Coronary artery (tissue), 2 donors: ENCODE results near the gene SAV1.

Experiments used
- DNase-seq: peaks from one replicate; pipeline ENCODE4 v3.0.0-alpha.2; 2017; ENCODE audit warnings: low spot score
- H3K27ac ChIP-seq, 2 donors: fragments of 200-600 bp; sonication (generic); one replicate each; pipeline ENCODE4 v1.5.1; 2016 to 2019
- H3K4me3 ChIP-seq: fragments of 200-600 bp; sonication (generic); 2 replicates; pipeline ENCODE4 v1.5.1; 2016; ENCODE audit warnings: mild to moderate bottlenecking, moderate library complexity
- TF ChIP-seq, protein P1 (sequence below): fragments of 200-600 bp; sonication (generic); IDR thresholded peaks from one replicate; pipeline ENCODE4 v1.5.1; 2019; ENCODE audit warnings: antibody characterized with exemption

SAV1 gene

GRCh38 chr14:50599700-50600444, 68.2 kb downstream of the SAV1 start:
- DNase-seq, result no peak
- TF ChIP-seq, protein P1, sequence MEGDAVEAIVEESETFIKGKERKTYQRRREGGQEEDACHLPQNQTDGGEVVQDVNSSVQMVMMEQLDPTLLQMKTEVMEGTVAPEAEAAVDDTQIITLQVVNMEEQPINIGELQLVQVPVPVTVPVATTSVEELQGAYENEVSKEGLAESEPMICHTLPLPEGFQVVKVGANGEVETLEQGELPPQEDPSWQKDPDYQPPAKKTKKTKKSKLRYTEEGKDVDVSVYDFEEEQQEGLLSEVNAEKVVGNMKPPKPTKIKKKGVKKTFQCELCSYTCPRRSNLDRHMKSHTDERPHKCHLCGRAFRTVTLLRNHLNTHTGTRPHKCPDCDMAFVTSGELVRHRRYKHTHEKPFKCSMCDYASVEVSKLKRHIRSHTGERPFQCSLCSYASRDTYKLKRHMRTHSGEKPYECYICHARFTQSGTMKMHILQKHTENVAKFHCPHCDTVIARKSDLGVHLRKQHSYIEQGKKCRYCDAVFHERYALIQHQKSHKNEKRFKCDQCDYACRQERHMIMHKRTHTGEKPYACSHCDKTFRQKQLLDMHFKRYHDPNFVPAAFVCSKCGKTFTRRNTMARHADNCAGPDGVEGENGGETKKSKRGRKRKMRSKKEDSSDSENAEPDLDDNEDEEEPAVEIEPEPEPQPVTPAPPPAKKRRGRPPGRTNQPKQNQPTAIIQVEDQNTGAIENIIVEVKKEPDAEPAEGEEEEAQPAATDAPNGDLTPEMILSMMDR, result peak; percentile 34
- Histone ChIP-seq H3K4me3 (no peak overlapping the region), H3K27ac (no peak overlapping the region)

GRCh38 chr14:50598765-50599164, 69.3 kb downstream of the SAV1 start:
- no peak overlapping the region for H3K27ac ChIP-seq
- DNase-seq, result no peak
- H3K4me3 ChIP-seq, result no peak overlapping the region
- TF ChIP-seq, protein P1, result no peak

DNA sequence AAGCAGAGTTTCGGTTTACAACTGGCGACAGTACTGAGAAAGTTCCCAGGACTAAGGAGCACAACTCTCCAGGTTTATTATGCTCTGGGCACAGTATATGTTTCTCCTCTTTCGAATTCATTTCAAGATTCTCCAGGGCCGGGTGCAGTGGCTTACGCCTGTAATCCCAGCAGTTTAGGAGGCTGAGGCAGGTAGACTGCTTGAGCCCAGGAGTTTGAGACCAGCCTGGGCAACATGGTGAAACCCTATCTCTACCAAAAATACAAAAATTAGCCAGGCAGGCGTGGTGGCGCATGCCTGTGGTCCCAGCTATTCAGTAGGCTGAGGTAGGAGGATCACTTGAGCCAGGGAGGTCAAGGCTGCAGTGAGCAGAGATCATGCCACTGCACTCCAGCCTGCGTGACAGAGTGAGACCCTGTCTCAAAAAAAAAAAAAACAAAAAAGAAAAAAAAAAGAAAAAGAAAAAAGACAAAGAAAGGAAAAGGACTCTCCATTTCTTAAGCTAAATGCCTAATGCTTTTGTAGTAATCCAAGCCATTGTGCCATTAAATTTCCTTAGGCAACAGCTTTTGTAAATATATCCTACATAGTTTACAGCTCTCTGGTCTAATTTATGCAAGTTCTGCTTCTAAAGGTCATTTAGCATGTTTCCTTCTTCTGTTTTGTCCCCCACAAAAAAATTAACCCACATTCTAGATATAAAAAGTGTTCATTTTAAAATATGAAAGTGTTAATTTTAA, 73.4 kb downstream of the SAV1 start:
- Histone ChIP-seq H3K27ac (no peak overlapping the region), H3K4me3 (no peak overlapping the region)
- DNase-seq, result no peak
- TF ChIP-seq, protein P1, result no peak

GRCh38 chr14:50590464-50590863, 77.6 kb downstream of the SAV1 start:
- no peak for DNase-seq
- Histone ChIP-seq H3K4me3 (no peak overlapping the region), H3K27ac (no peak overlapping the region)
- TF ChIP-seq, protein P1, result no peak
